HG03139 (cell line): ENCODE measurements around the gene EIF4ENIF1.
"Not testable (repeated sequence)": the region's sequence is repeated elsewhere in the genome, so short reads cannot be mapped to it uniquely, and the experiment has no call there.

Experiments used
- ATAC-seq: cut with Tn5 transposase; IDR thresholded peaks from one replicate; pipeline ENCODE4 v1.9.1; 2021; ENCODE audit not compliant: unreplicated experiment

Gene EIF4ENIF1

DNA sequence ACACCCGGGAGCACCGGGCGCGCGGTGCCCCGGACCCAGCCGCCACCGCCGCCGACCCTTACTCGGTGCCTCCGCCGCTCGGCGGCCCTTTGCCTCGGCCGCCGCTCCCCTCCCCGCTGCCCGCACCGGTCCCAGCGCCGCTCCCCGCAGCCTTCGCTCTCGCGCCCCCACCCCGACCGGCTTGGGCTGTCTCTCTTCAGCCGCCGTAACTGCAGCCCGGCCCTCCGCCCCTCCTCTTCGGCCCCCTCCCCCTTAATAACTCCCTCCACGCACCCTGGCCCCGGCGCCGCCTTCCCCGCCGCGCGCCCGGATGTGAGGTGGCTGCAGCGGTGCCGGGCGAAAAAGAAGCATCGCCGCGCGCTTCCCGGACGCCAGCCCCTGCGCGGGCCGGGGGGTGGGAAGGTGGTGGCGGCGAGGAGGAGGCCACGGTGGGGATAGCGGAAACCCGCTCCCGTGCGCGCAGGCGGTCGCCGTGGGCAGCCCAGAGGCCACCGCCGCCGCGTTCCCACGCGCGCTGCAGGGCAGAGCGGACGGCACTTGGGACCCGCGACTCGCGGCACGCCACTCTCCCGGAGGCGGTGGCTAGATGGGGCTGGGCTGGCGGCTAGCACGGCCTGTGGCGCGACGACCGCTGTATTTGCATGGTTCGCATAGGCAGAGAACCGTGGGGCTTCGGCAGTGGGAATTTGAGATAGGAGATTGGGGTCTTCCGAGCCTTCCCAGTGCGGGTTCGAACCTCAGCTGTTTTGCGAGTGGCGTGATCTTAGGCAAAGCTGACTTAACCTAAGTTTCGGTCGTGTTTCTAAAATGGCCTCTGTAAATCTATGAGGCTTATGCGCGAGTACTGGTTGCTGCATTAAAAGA, at the start of gene EIF4ENIF1:
TSS of gene EIF4ENIF1 (minus strand) at position 211 of the 864 bp plus-strand sequence. CDS start 1,124 bp downstream, outside the sequence.
- peak; percentile 36 for ATAC-seq

DNA sequence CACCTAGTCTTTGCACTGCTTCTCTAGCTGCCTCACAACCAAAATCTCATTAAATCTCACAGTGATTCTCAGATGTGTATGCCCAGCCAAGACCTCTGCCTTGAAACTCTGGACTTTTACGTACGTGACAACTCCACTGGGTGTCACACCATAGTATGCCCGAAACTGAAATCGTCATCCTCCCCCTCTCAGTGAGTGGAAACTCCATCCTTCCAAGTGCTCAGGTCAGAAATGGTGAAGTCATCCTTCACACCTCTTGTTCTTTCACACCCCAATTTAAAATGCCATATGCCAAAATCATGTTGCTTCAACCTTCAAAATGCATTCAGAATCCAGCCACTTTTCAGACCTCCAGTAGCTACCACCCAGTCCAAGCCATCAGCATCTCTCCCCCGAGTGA, 49.2 kb upstream of the EIF4ENIF1 start:
- ATAC-seq, result no peak

DNA sequence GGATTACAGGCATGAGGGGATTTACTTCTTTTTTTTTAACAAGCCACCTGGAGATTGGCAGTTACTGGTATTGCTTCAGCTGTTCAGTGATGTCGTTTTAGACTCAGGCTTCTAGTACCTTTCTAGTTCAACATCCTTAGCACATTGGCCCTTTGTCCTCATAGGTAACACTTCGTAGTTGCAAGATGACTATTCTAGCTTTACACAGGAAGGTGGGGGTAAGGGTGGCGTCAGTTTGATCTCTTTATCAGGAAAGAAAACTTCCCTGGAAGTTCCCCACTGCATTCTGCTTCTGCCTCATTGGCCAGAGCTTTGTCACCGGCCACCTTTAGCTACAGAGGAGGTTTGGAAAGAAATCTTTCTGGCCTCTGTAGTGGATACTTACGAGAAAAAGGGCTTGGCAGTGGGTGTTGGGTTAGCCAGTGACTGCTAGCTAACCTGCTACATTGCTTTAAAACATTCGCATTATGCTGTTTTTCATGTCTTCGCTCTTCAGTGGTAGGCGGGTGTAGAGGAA, 47.4 kb upstream of the EIF4ENIF1 start:
- no peak for ATAC-seq

DNA sequence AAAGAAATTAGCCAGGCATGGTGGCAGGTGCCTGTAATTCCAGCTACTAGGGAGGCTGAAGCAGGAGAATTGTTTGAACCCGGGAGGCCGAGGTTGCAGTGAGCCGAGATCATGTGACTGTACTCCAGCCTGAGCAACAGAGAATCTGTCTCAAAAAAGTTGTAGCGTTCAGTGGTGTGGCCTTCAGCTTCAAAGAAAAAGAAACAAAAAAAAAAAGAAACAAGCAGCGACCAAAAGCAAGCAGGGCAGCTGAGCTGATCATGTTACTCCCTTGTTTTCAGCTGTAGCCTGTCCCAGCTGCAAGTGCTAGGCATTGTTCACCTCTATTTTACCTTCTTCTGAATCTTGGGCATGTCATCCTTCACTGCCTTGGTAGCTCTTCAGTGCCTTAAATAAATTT, 43.7 kb upstream of the EIF4ENIF1 start:
- ATAC-seq, result no peak

DNA sequence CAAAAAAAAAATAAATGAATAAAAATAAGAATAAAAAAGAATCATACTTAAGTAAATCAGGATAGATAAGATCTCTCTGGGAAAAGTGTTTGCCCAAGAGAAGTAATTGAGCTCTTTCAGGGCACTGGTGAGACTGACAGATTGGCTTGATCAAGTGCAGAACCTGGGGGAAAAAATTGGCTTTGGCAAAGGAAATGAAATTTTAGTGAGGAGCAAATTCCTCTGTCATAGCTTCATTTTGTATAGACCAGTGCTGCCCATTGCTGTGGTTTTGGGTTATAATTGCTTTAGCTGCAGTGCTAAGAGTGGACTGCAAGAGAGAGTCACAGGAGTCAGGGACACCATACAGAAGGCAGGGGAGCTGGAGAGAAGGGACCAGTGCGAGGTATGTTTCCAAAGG, 42.4 kb upstream of the EIF4ENIF1 start:
- no peak for ATAC-seq

DNA sequence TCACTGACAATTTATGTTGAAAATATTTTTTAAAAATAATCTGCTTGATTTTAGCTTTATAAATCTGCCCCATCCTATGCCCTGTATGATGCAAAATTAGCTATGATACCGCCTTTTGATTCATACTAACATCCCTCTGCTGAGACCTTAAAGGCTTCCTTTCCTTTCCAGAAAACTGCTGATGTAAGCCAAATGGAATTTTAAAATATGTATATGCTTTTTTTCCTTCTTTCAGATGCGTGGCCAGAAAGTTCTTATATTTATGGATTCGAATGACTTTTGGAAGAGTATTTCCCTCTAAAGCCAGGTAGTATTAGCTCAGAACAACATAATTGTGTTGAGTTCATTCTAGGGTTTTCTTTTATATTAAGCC, 41.2 kb upstream of the EIF4ENIF1 start:
- ATAC-seq, result no peak

GRCh38 chr22:31526270-31526669, 36.6 kb upstream of the EIF4ENIF1 start:
- ATAC-seq, result no peak

DNA sequence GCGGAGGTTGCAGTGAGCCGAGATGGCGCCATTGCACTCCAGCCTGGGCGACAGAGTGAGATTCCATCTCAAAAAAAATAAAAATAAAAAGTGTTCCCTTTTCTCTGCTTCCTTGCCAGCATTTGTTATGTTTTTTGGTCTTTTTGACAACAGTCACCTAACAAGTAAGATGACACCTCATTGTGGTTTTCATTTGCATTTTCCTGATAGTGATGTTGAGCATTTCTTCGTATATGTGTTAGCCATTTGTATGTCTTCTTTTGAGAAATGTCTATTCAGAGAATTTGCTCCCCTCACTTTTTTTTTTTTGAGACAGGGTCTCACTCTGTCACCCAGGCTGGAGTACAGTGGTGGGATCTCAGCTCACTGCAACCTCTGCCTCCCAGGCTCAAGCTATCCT, 34.5 kb upstream of the EIF4ENIF1 start:
- not testable (repeated sequence) for ATAC-seq

DNA sequence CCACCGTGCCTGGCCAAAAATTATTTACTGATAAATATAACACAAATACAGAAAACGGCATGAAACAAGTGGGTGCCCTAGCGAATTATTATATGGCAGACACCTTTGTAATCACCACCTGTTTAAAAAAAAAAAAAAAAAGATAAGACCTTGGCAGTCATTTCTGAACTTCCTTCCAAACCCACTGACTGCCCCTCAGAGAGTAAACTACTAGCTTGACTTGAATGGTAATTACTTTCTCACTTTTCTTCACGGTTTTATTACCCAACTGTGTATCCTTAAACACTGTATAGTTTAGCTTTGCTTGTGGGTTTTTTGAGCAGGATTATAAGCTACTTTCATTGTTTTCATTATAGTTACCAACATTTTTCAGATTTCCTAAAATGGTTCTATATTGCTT, 30.4 kb upstream of the EIF4ENIF1 start:
- no peak for ATAC-seq

- no peak for ATAC-seq
Measured at GRCh38 chr22:31509061-31509762, 19.6 kb upstream of the EIF4ENIF1 start.

GRCh38 chr22:31508536-31508935, 18.9 kb upstream of the EIF4ENIF1 start:
- no peak for ATAC-seq

DNA sequence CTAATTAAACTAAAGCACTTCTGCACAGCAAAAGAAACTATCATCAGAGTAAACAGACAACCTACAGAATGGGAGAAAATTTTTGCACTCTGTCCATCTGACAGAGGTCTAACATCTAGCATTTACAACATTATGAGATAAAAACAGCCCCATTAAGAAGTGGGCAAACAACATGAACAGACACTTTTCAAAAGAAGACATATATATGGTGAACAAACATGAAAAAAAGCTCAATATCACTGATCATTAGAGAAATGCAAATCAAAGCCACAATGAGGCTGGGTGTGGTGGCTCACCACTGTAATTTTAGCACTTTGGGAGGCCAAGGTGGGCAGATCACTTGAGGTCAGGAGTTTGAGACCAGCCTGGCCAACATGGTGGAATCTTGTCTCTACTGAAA, 17.9 kb upstream of the EIF4ENIF1 start:
- ATAC-seq, result not testable (repeated sequence)

DNA sequence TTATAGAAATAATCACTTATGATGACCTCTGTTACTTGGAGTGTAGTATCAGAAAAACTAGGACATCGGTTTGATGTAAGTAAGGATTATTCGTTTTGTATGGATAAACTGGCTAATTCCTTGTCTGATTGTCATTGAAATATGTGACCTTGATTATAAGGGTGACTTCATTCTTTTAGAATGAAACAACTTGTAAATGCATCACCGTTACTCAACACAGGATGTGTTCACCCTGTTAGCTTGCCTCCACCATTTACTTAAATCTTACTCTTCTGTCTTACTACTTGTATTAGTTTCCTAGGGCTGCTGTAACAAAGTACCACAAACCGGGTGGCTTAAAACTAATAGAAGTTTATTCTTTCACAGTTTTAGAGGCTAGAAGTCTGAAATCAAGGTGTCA, 14.6 kb upstream of the EIF4ENIF1 start:
- no peak for ATAC-seq

DNA sequence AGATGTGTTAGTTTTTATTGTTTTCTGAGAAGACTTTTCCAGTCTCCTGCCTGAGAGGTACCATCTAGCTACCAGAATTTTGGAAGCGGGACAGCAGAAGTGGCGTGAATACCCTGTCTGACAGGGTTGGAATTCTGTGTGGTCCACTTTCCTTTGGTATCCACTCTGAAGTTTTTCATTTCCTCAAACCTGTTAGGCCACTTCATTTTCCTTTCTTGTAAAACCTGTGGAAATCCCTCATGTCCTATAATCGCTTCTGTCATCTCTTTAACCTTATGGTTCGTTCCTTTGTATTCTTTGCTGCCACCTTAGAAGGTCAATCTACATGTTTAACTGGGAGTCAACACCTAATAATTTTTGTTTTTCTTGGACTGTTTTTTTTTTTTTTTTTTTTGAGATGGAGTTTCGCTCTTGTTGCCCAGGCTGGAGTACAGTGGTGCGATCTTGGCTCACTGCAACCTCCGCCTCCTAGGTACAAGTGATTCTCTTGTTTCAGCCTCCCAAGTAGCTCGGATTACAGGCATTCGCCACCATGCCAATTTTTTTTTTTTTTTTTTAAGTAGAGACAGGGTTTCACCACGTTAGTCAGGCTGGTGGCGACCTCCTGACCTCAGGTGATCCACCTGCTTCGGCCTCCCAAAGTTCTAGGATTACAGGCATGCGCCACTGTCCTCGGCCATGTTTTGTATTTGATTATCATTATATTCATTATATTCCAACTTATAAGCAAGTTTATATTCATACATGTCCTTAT, 13.7 kb upstream of the EIF4ENIF1 start:
- ATAC-seq, result no peak

DNA sequence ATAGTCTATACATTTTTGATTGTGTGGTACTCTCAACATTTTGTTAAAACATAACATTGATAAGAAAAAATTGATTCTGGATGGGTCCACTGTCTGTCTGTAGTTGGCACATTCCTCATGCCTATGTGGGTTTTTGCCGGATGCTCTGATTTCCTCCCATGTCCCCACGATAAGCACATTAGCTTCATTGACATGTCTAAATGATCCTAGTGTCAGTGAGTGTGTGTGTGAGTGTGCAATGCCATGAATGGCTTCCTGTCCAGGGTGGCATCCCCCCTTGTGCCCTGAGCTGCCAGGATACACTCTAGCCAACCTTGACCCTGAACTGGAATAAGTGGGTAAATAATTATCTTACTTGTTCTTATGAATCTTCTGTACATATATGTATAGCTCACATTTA, 12.1 kb upstream of the EIF4ENIF1 start:
- no peak for ATAC-seq

DNA sequence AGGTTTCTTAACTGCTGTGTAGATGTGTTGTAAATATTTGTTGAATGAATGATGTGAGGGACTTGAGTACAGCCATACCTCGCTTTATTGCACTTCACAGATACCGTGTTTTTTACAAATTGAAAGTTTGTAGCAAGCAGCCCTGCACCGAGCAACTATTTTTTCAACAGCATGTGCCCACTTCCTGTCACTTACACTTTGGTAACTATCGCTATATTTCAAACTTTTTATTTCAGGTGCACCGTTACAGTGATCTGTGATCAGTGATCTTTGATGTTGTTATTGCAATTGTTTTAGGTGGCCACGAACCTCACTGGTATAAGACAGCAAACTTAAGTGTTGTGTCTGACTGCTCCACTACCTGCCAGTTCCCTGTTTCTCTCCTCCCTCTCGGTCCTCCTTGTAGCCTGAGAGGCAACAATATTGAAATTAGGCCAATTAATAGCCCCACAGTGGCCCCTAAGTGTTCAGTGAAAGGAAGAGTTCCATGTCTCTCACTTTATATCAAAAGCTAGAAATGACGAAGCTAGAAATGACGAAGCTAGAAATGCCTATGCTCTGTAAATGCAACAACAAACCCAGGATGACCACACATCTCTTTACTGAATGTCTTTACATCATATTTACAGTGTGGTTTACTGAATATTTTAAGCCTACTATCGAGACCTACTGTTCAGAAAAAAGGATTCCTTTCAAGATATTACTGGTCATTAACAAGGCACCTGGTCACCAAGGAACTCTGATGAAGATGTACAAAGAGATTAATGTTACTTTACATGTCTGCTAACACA, 7.7 kb upstream of the EIF4ENIF1 start:
- no peak for ATAC-seq

DNA sequence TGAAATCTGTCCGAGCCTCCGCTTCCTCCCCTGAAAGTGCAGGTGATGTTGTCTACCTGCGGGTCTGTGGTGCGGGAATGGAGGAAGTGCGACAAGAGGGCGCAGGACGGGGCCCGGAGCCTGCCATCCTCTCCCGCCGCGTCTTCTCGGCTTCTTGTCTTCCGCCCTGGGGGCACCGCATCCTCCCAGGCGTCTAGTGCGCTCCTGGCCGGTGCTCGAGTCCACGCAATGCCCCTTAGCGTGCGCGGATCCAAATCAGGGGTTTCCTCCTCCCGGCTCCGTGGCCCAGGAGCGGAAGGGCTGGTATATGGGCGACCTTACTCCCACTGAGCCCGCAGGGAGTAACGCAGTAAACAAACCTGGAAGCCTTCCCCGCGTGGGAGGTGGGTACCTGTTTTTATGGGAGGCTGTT, 7.1 kb upstream of the EIF4ENIF1 start:
- ATAC-seq, result peak; percentile 2

- ATAC-seq, result peak; percentile 64
Measured at GRCh38 chr22:31496007-31496734, 6.5 kb upstream of the EIF4ENIF1 start, which contains the start of gene SFI1. Gene SFI1 (plus strand): TSS chr22:31496536. CDS start chr22:31508285, 11,749 bp downstream.

GRCh38 chr22:31495343-31495742, 5.7 kb upstream of the EIF4ENIF1 start:
- no peak for ATAC-seq

- not testable (repeated sequence) for ATAC-seq
Measured at GRCh38 chr22:31493355-31493754, 3.7 kb upstream of the EIF4ENIF1 start.
